NCI-H1105 (cell line): ENCODE measurements around the gene GCC2.
"Not testable (repeated sequence)": the region's sequence is repeated elsewhere in the genome, so short reads cannot be mapped to it uniquely, and the experiment has no call there.

Source experiments
- DNase-seq: peaks from one replicate; lab custom pipeline; 2025; lab: John Stamatoyannopoulos, UW

Gene GCC2, protein sequence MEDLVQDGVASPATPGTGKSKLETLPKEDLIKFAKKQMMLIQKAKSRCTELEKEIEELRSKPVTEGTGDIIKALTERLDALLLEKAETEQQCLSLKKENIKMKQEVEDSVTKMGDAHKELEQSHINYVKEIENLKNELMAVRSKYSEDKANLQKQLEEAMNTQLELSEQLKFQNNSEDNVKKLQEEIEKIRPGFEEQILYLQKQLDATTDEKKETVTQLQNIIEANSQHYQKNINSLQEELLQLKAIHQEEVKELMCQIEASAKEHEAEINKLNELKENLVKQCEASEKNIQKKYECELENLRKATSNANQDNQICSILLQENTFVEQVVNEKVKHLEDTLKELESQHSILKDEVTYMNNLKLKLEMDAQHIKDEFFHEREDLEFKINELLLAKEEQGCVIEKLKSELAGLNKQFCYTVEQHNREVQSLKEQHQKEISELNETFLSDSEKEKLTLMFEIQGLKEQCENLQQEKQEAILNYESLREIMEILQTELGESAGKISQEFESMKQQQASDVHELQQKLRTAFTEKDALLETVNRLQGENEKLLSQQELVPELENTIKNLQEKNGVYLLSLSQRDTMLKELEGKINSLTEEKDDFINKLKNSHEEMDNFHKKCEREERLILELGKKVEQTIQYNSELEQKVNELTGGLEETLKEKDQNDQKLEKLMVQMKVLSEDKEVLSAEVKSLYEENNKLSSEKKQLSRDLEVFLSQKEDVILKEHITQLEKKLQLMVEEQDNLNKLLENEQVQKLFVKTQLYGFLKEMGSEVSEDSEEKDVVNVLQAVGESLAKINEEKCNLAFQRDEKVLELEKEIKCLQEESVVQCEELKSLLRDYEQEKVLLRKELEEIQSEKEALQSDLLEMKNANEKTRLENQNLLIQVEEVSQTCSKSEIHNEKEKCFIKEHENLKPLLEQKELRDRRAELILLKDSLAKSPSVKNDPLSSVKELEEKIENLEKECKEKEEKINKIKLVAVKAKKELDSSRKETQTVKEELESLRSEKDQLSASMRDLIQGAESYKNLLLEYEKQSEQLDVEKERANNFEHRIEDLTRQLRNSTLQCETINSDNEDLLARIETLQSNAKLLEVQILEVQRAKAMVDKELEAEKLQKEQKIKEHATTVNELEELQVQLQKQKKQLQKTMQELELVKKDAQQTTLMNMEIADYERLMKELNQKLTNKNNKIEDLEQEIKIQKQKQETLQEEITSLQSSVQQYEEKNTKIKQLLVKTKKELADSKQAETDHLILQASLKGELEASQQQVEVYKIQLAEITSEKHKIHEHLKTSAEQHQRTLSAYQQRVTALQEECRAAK (N-terminal part only)

DNA sequence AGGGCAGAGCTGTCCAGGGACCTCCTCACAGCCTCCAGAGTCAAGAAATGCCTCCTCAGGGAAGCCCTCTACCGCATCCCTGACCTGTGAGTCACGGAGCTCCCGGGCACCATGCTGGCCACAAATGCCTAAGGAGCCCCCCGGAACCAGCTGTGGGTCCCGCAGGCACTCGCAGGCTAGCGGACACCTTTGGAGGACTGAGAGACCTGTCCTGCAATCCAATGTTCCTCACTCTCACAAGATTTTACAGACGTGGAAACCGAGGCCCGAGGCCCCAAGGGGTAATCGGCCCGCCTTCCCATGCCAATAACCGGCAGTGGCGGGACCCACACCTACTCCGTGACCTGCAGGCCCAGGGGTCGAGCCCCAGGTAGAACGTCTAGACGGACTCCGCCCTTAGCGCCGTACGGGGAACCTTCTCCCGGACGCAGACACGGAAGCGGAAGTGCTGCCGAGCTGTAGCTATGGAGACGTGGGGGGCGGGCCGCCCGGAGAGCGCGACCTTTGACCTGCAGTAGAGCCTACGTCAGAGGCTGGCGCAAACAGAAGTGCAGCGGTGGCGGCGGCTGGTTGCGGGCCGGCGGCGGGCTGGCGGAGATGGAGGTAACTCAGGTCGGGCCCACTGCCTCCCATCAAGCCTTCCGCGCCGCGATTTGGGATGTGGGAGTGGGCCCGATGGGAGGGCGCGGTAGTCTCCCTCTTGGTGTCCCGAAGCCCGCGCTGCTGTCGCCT is at the start of gene GCC2:
TSS of gene GCC2 (plus strand) at position 529 of the 732 bp plus-strand sequence. CDS start at position 598, 69 bp downstream.
- peak; percentile 86 for DNase-seq

DNA sequence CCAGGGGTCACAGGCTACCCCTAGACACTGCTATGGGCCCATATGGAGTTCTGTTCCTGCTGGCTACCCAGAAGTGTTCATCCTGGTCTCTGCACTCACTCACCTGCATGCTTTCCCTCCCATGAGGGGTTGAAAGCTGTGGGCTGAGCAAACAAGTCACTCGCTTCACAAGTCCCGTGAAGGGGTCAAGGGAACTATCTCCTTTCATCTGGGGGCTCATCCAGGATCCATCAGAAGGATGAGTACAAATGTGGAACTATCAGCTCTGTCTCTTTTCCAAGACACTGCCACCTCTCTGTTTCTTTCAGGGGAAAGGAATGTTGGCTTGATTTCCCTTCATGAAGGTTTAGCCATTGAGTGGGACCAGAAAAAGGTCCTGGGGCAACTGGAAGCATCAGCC is 49.5 kb upstream of the GCC2 start:
- DNase-seq, result no peak

DNA sequence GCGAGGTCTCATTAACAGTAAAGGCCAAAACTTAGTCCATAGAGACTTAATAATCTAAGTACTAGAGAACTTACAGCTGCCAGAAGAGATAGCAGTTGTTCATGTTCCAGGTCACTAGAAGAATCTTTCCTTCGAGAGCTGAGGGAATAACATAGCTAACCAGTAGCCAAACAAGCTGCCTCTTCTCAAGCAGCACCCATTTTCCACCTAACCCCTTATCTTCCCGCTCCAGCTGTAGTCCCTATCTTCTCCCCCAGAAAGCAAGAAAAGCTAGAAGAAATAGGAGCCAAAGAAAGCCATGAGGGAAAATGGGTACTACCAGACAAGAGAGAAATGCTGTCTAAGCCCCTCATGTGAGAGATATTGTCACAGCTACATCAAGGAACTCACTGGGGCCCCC is 47.2 kb upstream of the GCC2 start:
- DNase-seq, result no peak

DNA sequence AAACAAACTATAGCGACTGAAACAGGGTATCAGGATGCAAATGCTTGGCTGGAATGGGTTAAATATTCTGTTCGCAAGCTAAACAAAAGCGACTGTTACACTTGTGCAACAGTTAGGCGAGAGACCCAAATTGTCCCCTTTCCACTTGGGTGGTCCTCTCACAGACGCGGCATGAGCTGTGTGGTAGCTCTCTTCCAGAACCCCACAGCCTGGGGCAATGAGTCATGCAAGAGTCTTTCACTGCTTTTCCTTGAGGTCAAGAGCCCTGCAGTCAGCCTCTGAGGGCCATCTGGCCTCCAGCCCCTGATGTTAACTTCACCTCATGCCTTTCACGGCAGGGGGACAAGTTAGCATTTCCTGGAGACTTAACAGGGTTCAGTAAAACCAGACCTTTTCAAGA is 45.5 kb upstream of the GCC2 start:
- DNase-seq, result no peak

DNA sequence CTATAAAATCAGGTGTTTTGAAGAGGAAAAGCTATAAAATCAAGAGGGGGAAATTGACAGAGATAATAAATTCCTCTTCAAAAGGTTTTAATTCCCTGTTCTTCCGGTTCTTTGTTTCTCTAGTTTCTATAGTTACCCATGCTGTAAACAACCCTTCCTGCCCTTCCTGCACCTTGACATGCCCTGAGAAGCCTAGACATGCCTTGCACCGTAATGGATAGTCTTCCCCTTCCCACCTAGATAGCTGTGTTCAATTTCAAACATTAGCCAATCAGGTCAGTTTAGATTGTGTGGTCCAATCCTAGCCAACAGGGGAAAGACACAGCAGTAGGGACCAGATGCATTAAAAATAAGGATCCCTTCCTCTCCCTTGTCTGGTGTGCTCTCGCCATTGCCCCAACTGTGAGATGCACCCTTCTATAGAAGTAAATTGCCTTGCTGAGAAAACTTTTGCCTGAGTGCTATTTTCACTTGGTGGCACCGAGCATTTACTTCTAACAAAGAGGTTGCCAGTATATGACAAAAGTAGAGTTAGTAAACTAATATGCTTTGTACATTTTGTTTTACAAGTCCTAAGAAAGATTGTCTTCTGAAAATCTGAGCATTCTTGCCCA is 44.1 kb upstream of the GCC2 start:
- DNase-seq, result peak; percentile 4

DNA sequence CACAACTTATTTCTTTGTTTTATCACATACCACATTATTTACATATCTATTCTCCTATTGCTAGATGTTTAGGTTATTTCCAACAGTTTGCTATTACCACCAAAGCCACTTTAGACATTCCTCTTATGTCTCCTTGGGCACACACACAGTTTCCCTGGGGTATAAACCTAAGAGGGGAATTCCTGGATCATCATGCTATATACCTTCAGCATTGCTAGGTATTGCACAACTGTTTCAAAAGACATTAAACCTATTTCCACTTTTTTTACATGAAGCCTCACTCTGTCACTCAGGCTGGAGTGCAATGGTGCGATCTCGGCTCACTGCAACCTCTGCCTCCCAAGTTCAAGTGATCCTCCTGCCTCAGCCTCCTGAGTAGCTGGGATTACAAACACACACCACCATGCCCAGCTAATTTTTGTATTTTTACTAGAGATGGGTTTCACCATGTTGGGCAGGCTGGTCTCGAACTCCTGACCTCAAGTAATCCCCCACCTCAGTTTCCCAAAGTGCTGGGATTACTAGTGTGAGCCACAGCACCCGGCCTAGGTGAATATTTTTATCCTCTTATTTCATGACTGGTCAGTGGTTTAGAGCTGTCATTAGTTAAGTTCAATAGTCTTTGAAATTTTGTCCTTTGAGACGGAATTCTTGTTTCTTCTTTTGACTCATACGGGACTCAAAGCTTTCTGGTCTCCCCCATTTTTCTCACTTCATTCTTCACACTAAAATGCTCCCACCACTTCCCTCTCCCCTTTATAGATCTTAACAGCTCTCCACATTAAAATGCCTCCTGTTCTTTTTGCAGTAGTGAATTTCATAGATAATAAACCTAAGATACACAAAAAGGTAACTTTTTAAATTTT is 40.9 kb upstream of the GCC2 start:
- no peak for DNase-seq

DNA sequence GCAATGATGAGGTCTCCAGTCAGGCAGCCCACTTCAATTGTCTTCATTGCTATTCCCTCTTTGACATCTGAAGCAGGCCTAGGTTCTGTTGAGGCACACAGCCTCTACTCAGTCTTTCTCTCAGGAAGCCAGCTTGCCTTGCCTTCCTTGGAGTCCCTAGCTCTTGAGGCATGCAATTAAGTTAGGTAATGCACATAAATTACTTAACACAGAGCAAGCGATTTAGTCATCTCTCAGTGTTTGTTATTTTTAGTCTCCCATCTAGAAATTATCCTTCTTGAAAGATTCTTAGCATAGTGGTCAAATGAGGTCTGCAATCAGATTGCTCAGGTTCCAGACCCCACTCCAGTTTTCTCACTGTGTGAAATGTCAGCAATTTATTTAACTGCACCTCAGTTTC is 39.2 kb upstream of the GCC2 start:
- no peak for DNase-seq

DNA sequence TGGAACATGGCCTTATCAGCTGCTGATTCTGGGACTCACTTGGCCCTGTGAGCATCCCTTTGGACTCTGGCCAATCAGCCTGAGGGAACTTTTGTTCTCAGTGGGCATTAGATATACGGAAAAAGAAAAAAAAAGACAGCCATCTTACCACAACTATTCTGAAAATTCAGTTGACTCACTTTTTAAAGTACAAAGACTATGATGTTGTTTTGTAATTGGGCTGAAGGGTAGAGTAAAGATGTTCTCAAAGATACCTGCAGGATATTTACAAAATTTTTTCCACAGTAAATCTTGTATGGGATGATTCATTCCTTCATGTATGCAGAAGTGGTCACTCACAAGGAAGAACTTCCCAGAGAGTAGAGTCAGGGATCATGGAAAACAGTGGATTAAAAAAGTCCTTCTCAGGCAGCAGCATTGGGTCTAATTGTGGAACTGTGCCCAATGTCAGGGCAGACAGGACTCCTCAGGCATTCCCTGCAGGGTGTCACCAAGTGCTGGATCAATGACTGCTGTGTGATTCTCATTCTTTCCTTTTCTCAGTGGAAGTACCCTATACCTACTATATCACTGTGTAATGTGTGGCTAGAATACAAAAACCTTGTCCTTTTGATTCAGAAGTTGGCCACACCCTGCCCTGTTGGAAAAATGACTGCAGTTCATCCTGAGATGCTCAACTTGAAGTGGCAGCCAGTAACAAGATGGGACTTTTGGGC is 35.9 kb upstream of the GCC2 start:
- no peak for DNase-seq

DNA sequence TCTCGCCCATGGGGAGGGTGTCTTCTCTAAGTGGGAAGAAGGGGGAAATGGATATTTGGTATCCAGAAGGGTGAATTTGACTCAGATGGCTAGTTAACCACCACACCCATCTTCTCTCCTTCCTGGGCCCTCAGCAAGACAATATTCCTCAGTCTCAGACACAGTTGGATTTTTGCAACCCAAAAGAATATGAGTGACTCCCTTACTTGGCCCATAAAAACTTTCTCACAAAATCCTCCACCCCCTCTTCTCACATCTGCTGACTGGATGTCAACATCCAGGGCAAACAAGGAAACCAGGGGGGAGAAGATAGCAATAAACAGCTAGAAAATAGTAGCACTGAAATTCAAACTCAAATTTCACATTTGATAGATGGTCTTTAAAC is 35.3 kb upstream of the GCC2 start:
- DNase-seq, result no peak

DNA sequence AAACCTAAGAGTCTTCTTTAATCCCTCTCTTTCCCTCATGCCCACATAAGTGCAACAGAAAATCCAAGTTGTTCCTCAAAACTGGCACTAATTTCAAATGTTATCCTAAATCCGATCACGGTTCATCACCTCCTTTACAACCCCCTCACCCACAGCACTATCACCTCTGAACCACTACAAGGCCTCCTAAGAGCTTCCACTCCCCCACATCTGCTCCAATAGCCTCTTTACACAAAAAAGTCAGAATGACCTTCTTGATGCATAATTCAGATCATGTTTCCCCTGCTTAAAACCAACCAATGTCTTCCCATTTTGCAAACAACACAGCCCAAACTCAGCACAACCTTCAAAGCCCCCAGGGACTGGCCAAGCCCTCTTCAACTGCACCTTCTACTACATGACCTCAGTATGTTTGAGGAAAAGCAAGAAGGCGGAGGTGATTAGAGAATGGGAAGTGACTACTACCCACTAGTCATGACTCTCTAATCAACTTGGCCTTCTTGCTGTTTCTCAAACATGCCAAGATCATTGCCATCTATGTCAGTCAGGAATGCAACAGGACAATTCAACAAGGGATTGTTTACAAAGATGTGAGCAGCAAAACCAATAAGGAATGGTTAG is 34.6 kb upstream of the GCC2 start:
- DNase-seq, result no peak

DNA sequence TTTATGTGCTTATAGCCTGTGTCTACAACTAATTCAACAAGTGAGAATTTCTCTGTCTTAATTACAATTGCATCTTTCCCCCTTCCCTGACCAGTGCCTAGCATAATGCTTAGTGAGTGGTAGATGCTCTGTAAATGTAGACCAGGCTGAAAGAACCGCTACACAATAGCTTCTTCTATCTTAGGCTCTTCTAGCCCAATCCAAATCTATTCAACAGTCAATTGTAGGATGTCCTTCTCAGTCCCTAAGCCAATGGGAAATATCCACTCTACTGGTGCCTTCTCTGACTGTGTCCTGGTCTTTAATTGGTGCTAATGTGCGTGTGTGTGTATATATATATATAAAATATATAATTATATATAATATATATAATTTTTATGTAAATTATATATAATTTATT is 34.1 kb upstream of the GCC2 start:
- no peak for DNase-seq

DNA sequence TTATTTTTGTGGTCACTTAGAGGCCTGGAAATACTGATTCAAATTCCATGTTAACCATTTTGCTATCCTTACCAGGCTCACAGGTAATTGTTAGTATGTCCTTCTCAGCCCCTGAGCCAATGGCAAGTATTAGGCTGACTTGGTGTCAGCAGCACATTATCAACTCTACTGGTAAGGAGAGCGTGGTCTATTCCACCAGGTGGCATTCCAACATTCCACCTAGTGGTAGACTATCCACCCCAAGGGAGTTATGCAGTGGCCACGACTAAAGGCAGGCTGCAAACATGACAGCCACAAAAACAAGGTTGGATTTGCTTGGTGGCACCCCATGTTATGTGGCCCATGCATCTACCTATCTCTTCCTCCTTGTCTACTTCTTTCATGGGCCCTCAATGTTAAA is 31.8 kb upstream of the GCC2 start:
- no peak for DNase-seq

DNA sequence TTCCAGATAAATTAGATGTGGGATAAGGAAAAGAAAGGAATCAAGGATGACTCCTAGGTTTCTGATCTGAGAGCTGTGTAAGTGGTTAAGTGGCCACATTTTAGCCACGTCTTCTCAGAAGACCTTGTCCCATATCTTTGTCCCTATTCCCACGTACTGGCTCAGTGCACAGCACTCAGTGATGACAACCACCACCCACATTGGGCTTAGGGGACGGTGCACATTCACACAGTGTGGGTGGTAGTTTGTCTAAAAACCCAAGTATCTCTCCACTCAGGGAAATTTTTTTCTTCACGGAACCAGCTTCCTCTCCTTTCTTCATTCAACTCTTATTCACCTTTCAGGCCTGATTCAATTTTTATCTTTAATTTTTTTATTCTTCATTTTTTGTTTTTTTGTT is 30.6 kb upstream of the GCC2 start:
- DNase-seq, result no peak

DNA sequence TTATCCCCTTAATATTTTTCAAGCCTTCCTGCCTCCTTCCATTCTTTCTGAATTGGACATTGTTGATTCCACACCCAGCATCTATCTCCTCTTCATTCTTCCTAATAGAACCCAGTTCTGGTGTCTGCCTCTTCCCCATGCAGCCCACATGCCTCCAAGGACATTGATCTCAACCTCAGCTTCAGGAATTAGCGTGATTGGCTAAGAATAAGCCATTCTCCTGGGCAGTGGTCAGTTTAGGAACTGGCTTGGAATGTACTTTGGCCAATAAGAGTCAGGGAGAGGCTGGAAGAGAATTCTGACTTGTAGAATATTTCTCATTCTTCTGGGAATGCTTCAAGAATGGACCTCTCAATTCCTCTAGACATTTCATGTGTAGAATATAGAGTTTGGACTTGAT is 25.9 kb upstream of the GCC2 start:
- no peak for DNase-seq

DNA sequence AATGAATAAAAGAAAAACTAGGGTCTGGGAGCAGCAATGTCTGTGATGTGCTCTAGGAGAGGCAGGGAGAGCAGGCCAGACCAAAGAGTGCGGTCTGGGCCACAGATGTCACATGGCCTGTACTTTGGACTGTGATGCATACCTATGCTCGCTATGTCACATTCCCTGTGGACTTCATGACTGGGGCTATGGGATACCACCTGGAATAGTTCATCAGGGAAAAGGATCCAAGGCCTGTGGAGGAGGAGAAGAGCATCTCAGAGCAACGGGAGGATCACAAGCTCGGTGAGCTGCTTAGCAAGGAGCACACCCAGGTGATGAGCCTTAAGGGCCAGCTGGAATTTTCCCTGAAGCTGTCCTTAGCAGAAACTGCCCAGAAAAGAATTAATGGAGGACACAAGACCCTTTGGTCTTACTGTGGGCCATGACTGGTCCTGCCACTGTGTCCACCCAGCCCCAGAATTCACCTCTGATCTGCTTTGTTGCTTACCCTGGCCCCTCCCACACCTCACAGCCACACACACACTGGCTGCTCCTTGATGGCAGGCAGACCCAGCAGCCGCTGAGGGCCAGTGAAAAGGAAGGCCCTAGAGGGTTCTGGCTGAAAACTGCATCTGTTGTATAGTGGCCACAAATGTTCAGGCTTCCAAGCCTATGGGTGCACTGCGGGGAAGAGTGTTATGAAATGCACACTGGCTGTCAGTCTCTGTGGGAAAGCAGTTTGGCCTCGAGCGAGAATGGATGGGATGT is 25.3 kb upstream of the GCC2 start:
- DNase-seq, result no peak

DNA sequence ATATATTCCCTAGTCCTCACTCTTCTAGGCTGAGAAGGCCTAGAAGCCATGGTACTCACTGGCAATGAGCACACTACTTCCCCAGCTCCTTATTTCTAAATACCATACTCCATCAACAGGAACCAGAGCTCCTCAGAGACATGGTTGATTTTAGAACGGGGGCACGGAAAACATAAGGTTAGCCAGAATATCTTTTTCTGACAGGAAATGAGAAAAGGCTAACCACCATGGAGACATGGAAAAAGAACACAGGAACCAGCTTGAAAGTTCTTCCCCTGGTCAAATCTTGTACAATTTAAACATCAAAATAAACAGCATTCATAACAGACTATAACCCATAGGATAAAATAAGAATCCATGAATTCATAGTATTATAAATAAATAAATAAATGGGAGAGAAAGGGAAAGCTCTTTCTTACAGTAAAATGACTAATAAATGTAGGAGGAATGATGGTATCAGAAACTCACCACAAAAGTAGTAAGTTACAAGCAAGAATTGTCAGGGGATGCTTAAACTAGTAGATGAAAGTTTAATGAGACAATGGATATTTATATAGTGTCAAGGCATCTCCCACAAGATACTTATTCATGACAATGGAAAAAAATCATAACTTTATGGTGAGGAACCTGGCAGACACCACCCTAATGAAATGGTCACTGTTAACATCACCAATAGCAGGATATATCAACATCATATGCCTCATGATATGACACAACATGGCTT is 20.6 kb upstream of the GCC2 start:
- DNase-seq, result no peak

DNA sequence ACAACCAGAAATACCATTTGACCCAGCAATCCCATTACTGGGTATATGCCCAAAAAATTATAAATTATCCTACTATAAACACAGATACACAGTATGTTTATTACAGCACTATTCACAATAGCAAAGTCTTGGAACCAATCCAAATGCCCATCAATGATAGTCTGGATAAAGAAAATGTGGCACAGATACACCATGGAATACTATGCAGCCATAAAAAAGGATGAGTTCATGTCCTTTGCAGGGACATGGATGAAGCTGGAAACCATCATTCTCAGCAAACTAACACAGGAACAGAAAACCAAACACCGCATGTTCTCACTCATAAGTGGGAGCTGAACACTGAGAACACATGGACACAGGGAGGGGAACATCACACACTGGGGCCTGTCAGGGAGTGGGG is 13.4 kb upstream of the GCC2 start:
- not testable (repeated sequence) for DNase-seq

DNA sequence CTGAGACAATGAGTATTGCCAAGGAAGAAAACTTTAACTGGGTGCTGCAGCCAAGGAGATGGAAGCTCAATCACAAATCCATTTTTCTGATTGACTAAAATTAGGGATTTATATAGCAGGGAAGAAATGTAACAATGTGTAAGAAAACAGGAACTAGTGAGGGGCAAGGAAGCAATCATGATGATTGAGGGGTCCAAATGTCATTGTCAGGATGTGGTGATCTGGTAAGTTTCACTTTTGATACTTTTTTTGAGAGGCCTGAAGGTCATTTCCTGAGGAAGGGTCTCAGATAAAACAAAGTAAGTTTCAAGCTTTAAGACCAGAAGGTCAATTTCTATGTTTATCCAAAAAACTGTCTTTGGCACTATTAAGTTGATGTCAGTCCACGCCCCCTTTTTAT is 12.0 kb upstream of the GCC2 start:
- DNase-seq, result no peak
